VCaP (cell line): Measurements from ENCODE around the gene PHTF2.
"Not testable (repeated sequence)": the region's sequence is repeated elsewhere in the genome, so short reads cannot be mapped to it uniquely, and the experiment has no call there.

Experiments
- H3K27ac ChIP-seq: fragments of 450-650 bp; 2 replicates; pipeline ENCODE4 v1.5.1; 2017
- TF ChIP-seq, protein P1 (sequence below): fragments of 450-650 bp; conservative IDR thresholded peaks from 2 replicates; pipeline ENCODE4 v1.5.1; 2017; ENCODE audit warnings: mild to moderate bottlenecking, moderate library complexity

Gene PHTF2

DNA sequence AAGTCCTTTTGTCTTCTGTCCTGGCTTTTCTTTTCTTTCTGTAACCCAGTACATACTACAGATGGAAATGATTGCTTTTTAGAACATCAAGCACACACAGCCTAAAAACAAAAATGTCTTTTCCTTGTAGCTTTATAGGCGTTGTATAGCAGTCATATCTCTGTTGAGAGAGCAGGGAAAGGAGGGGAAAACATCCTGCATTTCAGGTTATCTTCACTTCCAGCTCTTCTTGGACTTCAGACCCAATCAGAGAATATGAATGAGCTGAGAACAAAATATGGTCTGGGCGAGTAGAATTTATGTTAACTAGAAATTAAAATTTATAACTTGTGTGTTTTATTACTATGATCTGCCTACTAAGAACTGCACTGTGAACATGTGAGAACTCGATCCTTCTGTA lies 15.0 kb upstream of the PHTF2 start:
- no peak overlapping the region for H3K27ac ChIP-seq
- TF ChIP-seq, protein P1, sequence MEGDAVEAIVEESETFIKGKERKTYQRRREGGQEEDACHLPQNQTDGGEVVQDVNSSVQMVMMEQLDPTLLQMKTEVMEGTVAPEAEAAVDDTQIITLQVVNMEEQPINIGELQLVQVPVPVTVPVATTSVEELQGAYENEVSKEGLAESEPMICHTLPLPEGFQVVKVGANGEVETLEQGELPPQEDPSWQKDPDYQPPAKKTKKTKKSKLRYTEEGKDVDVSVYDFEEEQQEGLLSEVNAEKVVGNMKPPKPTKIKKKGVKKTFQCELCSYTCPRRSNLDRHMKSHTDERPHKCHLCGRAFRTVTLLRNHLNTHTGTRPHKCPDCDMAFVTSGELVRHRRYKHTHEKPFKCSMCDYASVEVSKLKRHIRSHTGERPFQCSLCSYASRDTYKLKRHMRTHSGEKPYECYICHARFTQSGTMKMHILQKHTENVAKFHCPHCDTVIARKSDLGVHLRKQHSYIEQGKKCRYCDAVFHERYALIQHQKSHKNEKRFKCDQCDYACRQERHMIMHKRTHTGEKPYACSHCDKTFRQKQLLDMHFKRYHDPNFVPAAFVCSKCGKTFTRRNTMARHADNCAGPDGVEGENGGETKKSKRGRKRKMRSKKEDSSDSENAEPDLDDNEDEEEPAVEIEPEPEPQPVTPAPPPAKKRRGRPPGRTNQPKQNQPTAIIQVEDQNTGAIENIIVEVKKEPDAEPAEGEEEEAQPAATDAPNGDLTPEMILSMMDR, result no peak

DNA sequence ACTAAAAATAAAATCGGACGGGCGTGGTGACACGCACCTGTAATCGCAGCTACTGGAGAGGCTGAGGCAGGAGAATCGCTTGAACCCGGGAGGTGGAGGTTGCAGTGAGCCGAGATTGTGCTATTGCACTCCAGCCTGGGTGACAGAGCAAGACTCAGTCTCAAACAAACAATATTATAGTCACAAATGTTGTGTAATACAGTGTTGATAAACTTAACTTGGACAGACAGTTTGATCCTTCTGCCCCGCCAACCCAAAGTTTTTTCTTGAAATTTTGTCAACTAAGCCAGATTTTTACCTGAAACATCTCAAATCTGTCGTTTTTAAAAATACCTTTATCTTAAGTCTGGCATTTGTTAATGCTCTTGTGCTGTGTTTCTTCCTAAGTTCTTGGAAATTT lies 14.1 kb upstream of the PHTF2 start:
- not testable (repeated sequence) for H3K27ac ChIP-seq

DNA sequence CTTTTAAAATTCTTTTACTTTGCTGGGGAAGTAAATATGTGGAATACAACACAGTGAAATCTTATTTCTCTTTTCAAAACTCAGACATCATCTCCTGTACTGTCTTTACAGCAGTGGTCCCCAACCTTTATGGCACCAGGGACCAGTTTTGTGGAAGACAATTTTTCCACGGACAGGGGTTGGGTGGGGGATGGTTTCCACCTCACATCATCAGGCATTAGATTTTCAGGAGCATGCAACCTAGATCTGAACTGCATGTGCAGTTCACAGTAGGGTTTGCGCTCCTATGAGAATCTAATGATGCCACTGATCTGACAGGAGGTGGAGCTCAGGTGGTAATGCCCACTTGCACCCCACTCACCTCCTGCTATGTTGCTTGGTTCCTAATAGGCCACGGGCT lies 12.6 kb upstream of the PHTF2 start:
- TF ChIP-seq, protein P1, result no peak

DNA sequence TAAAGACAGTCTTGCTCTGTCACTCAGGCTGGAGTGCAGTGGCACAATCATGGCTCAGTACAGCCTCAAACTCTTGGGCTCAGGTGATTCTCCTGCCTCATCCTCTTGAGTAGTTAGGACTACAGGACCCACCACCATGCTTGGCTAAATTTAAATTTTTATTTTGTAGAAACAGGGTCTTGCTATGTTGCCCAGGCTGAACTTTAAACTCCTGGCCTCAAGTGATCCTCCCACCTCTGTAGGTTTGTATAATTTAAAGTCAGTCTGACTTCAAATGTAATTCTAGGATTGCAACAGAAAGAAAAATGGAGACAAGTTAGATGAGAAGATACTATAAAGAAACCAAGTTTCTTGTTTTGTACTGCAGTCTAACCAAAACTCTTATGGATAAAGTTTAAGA lies 11.8 kb upstream of the PHTF2 start:
- no peak overlapping the region for H3K27ac ChIP-seq
- TF ChIP-seq, protein P1, result no peak

More for the DNA sequence above, 12.6 kb upstream of the PHTF2 start:
- no peak overlapping the region for H3K27ac ChIP-seq

DNA sequence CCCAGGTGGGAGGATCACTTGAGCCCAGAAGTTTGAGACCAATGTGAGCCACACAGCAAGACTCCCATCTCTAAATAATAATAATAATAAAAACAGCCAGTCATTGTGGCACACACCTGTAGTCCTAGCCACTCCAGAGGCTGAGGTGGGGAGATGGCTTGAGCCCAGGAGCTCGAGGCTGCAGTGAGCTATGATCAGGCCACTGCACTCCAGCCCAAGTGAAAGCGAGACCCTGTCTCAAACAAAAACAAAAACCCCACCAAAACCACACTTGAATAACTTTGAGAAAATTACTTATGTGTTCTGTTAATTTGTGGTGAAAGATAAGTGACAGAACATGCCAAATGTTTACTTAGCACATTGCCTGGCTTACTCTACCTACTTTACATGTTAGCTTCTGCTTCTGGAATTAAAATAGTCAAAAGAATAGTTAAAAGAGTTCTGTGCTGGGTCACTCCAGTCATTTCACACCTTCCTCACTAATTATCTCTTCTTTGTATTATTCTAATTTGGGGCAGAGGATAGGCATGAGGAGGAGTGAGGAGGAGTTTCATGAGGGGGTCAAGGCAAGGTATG lies 10.2 kb upstream of the PHTF2 start:
- TF ChIP-seq, protein P1, result no peak
- H3K27ac ChIP-seq, result no peak overlapping the region

DNA sequence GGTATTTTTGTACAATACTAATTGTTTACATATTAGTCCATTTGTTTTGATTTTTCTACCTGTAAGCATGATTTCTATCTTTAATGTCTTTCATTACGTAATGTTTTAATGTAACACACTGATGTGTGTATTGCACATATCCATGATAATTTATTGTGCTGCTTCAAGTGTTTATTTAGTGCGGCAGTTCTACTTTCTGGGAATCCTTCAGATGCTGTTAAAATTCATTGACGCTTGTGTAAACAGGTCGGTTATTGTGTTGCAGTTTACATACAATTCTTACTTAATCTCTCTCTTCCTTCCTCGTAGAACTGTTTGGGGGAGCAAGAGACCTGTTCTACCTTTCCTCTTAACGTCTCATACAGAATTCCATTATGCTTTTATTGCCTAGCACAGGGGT lies 7.2 kb upstream of the PHTF2 start:
- peak overlapping the region; percentile 92 for H3K27ac ChIP-seq
- TF ChIP-seq, protein P1, result no peak

DNA sequence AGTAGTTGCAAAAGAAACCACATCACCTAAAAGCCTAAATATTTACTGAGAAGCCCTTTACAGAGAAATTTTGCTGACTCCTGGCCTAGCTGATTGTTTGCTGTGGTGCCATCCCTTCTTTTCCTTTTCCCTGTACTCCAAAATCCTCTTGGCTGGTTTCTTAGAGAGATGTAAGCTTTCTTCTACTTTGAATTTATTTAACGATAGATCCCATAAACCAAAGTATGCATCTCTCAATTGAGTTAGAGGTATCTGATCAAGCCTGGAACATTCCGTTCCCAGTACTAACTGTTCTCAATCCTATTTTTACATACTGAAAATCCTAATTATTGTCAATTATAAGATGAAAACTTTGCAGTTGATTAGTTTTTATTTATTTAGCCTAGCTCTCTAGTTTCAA lies 6.6 kb upstream of the PHTF2 start:
- TF ChIP-seq, protein P1, result no peak
- H3K27ac ChIP-seq, result peak overlapping the region; percentile 92

DNA sequence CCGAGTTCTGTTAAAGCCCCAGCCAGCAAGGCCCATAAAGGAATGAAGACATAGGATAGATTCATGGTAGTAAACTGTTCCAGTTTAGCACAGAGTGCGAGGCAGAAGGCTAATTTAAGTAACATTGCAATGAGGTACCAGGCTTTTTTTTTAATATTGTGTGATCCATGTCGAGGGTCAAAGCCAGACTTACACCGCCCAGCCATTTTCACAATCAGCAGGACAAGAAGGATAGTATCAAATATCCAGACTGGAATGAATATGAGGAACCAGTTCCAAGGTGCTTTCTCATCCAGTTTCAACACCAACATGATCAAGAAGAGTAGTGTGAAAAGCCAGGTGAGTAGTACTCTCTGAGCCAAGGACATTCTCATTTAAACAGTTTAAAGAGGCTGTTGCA lies 4.6 kb upstream of the PHTF2 start:
- H3K27ac ChIP-seq, result peak overlapping the region; percentile 92
- TF ChIP-seq, protein P1, result no peak
